ENCODE results near the gene CDYL2. TPM values are rescaled to one million over a fixed set of nuclear protein-coding genes. Genes with fewer than 3 reads are reported as not detected.

The CDYL2 gene
- polyA plus RNA-seq, 1 of the 3 experiments (the other 2 are of a cell fraction), result 0.03 TPM

DNA sequence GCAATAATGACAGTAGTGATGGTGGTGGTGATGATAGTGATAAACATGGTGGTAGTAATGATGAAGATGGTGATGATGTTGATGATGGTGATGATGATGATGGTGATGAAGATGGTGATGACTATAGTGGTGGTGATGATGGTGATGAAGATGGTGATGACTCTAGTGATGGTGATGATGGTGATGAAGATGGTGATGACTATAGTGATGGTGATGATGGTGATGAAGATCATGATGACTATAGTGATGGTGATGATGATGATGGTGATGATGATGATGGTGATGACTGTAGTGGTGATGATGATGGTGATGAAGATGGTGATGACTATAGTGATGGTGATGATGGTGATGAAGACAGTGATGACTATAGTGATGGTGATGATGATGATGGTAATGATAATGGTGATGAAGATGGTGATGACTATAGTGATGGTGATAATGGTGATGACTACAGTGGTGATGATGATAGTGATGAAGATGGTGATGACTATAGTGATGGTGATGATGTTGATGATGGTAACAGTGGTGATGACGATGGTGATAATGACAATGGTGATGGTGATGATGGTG lies 228.0 kb downstream of the CDYL2 start:
- Histone ChIP-seq H3K36me3 (replicated peaks in 1 of 2; ENCODE audit: control insufficient read depth in 1 of 2, insufficient read depth in 2 of 2, low read length in 1 of 2) (no peaks in the 10 kb centered on the region), H2AFZ (ENCODE audit: low read depth) (no peak overlapping the region), H3K79me2 (ENCODE audit: insufficient read depth) (no peaks in the 10 kb centered on the region), H3K27me3 (ENCODE audit: insufficient read depth) (no peaks in the 10 kb centered on the region), H3K9me3 (no peaks in the 10 kb centered on the region), H3K4me1 (ENCODE audit: control insufficient read depth in 1 of 2, insufficient read depth in 2 of 2, low read depth in 1 of 2, low read length in 1 of 2) (no peaks in the 10 kb centered on the region), H3F3A (replicated peaks; ENCODE audit: insufficient read depth) (no peaks in the 10 kb centered on the region), H3K4me3 (ENCODE audit: low read depth in 2 of 2, low read length in 1 of 2) (no peak overlapping the region), H3K4me2 (no peak overlapping the region), H3K9ac (no peak overlapping the region), H3K27ac (ENCODE audit: low read depth in 2 of 2, low read length in 1 of 2) (no peak overlapping the region), H4K20me1 (ENCODE audit: insufficient read depth) (no peaks in the 10 kb centered on the region), H3K9me2 (no peaks in the 10 kb centered on the region)
- DNase-seq, result no peak
- TF ChIP-seq EZH2phosphoT487 (IDR thresholded peaks at IDR 0.05; ENCODE audit: borderline replicate concordance, low read depth) (no peak), SMC3 (IDR thresholded peaks at IDR 0.05; ENCODE audit: low read depth, low read length) (no peak), ELF1 (IDR thresholded peaks at IDR 0.05) (no peak), MXI1 (IDR thresholded peaks at IDR 0.05; ENCODE audit: low read depth, low read length) (no peak), YY1 (IDR thresholded peaks at IDR 0.05; ENCODE audit: low read depth) (no peak), TEAD4 (IDR thresholded peaks at IDR 0.05; ENCODE audit: borderline replicate concordance, insufficient read depth) (no peak), SIN3A (IDR thresholded peaks at IDR 0.05; ENCODE audit: borderline replicate concordance, low read depth, low read length) (no peak)
- ChIA-PET POLR2A (no interaction called here), CTCF (no interaction called here)
- 32% methylated on average over 1 of the region's 1 CpG for WGBS (ENCODE audit: low lambda C conversion rate)

DNA sequence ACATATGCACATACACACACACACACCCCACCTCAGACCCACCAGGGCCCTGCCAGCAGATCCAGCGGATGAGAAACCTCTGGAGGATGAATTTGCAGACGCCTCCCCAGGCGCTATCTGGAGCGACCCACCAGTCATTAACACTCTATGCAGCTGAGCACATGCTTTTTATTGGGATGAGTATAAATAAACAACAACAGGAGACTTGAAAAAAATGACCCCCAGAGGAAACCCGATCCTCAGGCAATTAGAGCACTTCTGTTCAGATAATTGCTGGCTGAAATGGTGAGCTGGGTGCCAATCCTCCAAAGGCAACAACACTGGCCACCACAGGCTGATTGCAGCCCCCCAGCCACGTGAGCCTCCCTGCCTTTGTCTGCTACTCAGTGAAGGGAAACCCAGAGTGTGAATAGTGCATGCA lies 230.7 kb downstream of the CDYL2 start:
- Histone ChIP-seq H3K9me2 (no peaks in the 10 kb centered on the region), H3K79me2 (ENCODE audit: insufficient read depth) (no peaks in the 10 kb centered on the region), H3K9ac (no peak overlapping the region), H3K4me3 (ENCODE audit: low read depth in 2 of 2, low read length in 1 of 2) (no peak overlapping the region), H3K4me1 (ENCODE audit: control insufficient read depth in 1 of 2, insufficient read depth in 2 of 2, low read depth in 1 of 2, low read length in 1 of 2) (no peaks in the 10 kb centered on the region), H3K36me3 (replicated peaks in 1 of 2; ENCODE audit: control insufficient read depth in 1 of 2, insufficient read depth in 2 of 2, low read length in 1 of 2) (no peaks in the 10 kb centered on the region), H3K27me3 (ENCODE audit: insufficient read depth) (no peaks in the 10 kb centered on the region), H3K4me2 (no peak overlapping the region), H4K20me1 (ENCODE audit: insufficient read depth) (no peaks in the 10 kb centered on the region), H2AFZ (ENCODE audit: low read depth) (no peak overlapping the region), H3K27ac (ENCODE audit: low read depth in 2 of 2, low read length in 1 of 2) (no peak overlapping the region), H3K9me3 (no peaks in the 10 kb centered on the region), H3F3A (replicated peaks; ENCODE audit: insufficient read depth) (no peaks in the 10 kb centered on the region)
- CTCF ChIA-PET, result no interaction called here
- DNase-seq, result no peak
- TF ChIP-seq, protein P1, sequence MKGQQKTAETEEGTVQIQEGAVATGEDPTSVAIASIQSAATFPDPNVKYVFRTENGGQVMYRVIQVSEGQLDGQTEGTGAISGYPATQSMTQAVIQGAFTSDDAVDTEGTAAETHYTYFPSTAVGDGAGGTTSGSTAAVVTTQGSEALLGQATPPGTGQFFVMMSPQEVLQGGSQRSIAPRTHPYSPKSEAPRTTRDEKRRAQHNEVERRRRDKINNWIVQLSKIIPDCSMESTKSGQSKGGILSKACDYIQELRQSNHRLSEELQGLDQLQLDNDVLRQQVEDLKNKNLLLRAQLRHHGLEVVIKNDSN (IDR thresholded peaks at IDR 0.05; ENCODE audit: borderline replicate concordance, low read depth), result no peak
- no peak for TF ChIP-seq TCF12 (IDR thresholded peaks at IDR 0.05)
- no peak for TF ChIP-seq JUND (IDR thresholded peaks at IDR 0.05)
- no peak for TF ChIP-seq MEF2A (IDR thresholded peaks at IDR 0.05; ENCODE audit: borderline replicate concordance, low read depth)
- TF ChIP-seq TAF1 (IDR thresholded peaks at IDR 0.05; ENCODE audit: borderline replicate concordance, low read depth, low read length), result no peak
- no peak for TF ChIP-seq RXRA (IDR thresholded peaks at IDR 0.05; ENCODE audit: borderline replicate concordance, low read depth)
- TF ChIP-seq, protein P2, sequence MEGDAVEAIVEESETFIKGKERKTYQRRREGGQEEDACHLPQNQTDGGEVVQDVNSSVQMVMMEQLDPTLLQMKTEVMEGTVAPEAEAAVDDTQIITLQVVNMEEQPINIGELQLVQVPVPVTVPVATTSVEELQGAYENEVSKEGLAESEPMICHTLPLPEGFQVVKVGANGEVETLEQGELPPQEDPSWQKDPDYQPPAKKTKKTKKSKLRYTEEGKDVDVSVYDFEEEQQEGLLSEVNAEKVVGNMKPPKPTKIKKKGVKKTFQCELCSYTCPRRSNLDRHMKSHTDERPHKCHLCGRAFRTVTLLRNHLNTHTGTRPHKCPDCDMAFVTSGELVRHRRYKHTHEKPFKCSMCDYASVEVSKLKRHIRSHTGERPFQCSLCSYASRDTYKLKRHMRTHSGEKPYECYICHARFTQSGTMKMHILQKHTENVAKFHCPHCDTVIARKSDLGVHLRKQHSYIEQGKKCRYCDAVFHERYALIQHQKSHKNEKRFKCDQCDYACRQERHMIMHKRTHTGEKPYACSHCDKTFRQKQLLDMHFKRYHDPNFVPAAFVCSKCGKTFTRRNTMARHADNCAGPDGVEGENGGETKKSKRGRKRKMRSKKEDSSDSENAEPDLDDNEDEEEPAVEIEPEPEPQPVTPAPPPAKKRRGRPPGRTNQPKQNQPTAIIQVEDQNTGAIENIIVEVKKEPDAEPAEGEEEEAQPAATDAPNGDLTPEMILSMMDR (IDR thresholded peaks at IDR 0.05), result no peak
- TF ChIP-seq CHD2 (IDR thresholded peaks at IDR 0.05; ENCODE audit: low read length, partially characterized antibody), result no peak
- no peak for TF ChIP-seq GATA2 (CRISPR knock-in tag; IDR thresholded peaks at IDR 0.05)
- POLR2A ChIA-PET, result no interaction called here
- 38% methylated on average over 6 of the region's 6 CpGs for WGBS (ENCODE audit: low lambda C conversion rate)
